ENCODE data around the gene TRIM37. TPM values are rescaled to one million over a fixed set of nuclear protein-coding genes. Genes with fewer than 3 reads are reported as not detected.

The TRIM37 gene
- total and polyA plus RNA-seq, 7 experiments from 2014 or later = 6.7 to 25.2 (median 18.3) TPM

GRCh38 chr17:58985971-58986370, 120.7 kb downstream of the TRIM37 start:
- H3K9me3 Mint-ChIP-seq = no peaks in the 10 kb centered on the region
- ATAC-seq (no peak), DNase-seq (no peak)
- intact Hi-C loops (cut with micrococcal nuclease) = no loop called here
- CTCF ChIA-PET = no interaction called here
- no peak overlapping the region for H3K27ac Mint-ChIP-seq
- H3K9me3 ChIP-seq (ENCODE audit: control insufficient read depth in 2 of 3, low read length in 3 of 3) = no peaks in the 10 kb centered on the region
- no peaks in the 10 kb centered on the region for H3K36me3 ChIP-seq (ENCODE audit: control insufficient read depth in 2 of 3, insufficient read depth in 3 of 3, low read length in 3 of 3)
- H3K4me1 Mint-ChIP-seq = no peaks in the 10 kb centered on the region
- no peak overlapping the region for H3K4me3 Mint-ChIP-seq
- POLR2A ChIA-PET = no interaction called here
- H3K27me3 ChIP-seq (ENCODE audit: control insufficient read depth in 2 of 2, insufficient read depth in 2 of 2, low read length in 2 of 2) = no peaks in the 10 kb centered on the region
- H3K27ac ChIP-seq (ENCODE audit: low read depth, low read length) = no peak overlapping the region
- no peaks in the 10 kb centered on the region for H3K27me3 Mint-ChIP-seq
- no peaks in the 10 kb centered on the region for H3K4me1 ChIP-seq (ENCODE audit: control insufficient read depth in 2 of 2, insufficient read depth in 2 of 2, low read length in 2 of 2)
- peaks cover 0 to 21% (median 1%) of the 10 kb centered on the region in 5 donors for H3K36me3 Mint-ChIP-seq
- no peak overlapping the region for H3K4me3 ChIP-seq (ENCODE audit: low read length)

GRCh38 chr17:58985367-58985766, 121.3 kb downstream of the TRIM37 start:
- Mint-ChIP-seq H3K4me3 (no peak overlapping the region), H3K9me3 (no peaks in the 10 kb centered on the region), H3K4me1 (no peaks in the 10 kb centered on the region), H3K36me3 (peaks cover 0 to 21% (median 1%) of the 10 kb centered on the region in 5 donors), H3K27me3 (no peaks in the 10 kb centered on the region), H3K27ac (no peak overlapping the region)
- no peaks in the 10 kb centered on the region for H3K4me1 ChIP-seq (ENCODE audit: control insufficient read depth in 2 of 2, insufficient read depth in 2 of 2, low read length in 2 of 2)
- DNase-seq = no peak
- intact Hi-C loops (cut with micrococcal nuclease) = no loop called here
- POLR2A ChIA-PET = no interaction called here
- no peaks in the 10 kb centered on the region for H3K36me3 ChIP-seq (ENCODE audit: control insufficient read depth in 2 of 3, insufficient read depth in 3 of 3, low read length in 3 of 3)
- no peak for ATAC-seq
- no peaks in the 10 kb centered on the region for H3K9me3 ChIP-seq (ENCODE audit: control insufficient read depth in 2 of 3, low read length in 3 of 3)
- no peaks in the 10 kb centered on the region for H3K27me3 ChIP-seq (ENCODE audit: control insufficient read depth in 2 of 2, insufficient read depth in 2 of 2, low read length in 2 of 2)
- H3K4me3 ChIP-seq (ENCODE audit: low read length) = no peak overlapping the region
- H3K27ac ChIP-seq (ENCODE audit: low read depth, low read length) = no peak overlapping the region
- CTCF ChIA-PET = no interaction called here

GRCh38 chr17:58982626-58983025, 124.1 kb downstream of the TRIM37 start:
- H3K9me3 Mint-ChIP-seq = no peaks in the 10 kb centered on the region
- ATAC-seq (no peak), DNase-seq (no peak)
- H3K9me3 ChIP-seq (ENCODE audit: control insufficient read depth in 2 of 3, low read length in 3 of 3) = no peaks in the 10 kb centered on the region
- H3K4me1 Mint-ChIP-seq = no peaks in the 10 kb centered on the region
- H3K4me1 ChIP-seq (ENCODE audit: control insufficient read depth in 2 of 2, insufficient read depth in 2 of 2, low read length in 2 of 2) = no peaks in the 10 kb centered on the region
- CTCF ChIA-PET = no interaction called here
- no peak overlapping the region for H3K27ac Mint-ChIP-seq
- H3K27ac ChIP-seq (ENCODE audit: low read depth, low read length) = no peak overlapping the region
- H3K36me3 ChIP-seq (ENCODE audit: control insufficient read depth in 2 of 3, insufficient read depth in 3 of 3, low read length in 3 of 3) = no peaks in the 10 kb centered on the region
- H3K36me3 Mint-ChIP-seq = peaks cover 0 to 8% (median 1%) of the 10 kb centered on the region in 5 donors
- no peak overlapping the region for H3K4me3 ChIP-seq (ENCODE audit: low read length)
- H3K27me3 ChIP-seq (ENCODE audit: control insufficient read depth in 2 of 2, insufficient read depth in 2 of 2, low read length in 2 of 2) = no peaks in the 10 kb centered on the region
- POLR2A ChIA-PET = interaction anchor here (0.6 kb wide), 2 partner anchors 59 to 341 kb away, joined by 4 to 8 read pairs; no protein-coding TSS in a partner anchor
- no peaks in the 10 kb centered on the region for H3K27me3 Mint-ChIP-seq
- intact Hi-C loops (cut with micrococcal nuclease) = no loop called here
- no peak overlapping the region for H3K4me3 Mint-ChIP-seq

- CTCF ChIA-PET = no interaction called here
- H3K27ac Mint-ChIP-seq = no peak overlapping the region
- H3K4me3 ChIP-seq (ENCODE audit: low read length) = no peak overlapping the region
These were observed 125.8 kb downstream of the TRIM37 start for GRCh38 chr17:58980706-58981481.

GRCh38 chr17:58976541-58976940, 130.1 kb downstream of the TRIM37 start:
- Mint-ChIP-seq H3K4me1 (peaks cover 0 to 1% (median 0%) of the 10 kb centered on the region in 7 donors), H3K4me3 (no peak overlapping the region), H3K9me3 (no peaks in the 10 kb centered on the region), H3K36me3 (peaks cover 0 to 3% (median 0%) of the 10 kb centered on the region in 5 donors), H3K27ac (no peak overlapping the region), H3K27me3 (no peaks in the 10 kb centered on the region)
- ChIA-PET POLR2A (no interaction called here), CTCF (no interaction called here)
- H3K27ac ChIP-seq (ENCODE audit: low read depth, low read length) = no peak overlapping the region
- H3K4me3 ChIP-seq (ENCODE audit: low read length) = no peak overlapping the region
- intact Hi-C loops (cut with micrococcal nuclease) = no loop called here
- no peaks in the 10 kb centered on the region for H3K4me1 ChIP-seq (ENCODE audit: control insufficient read depth in 2 of 2, insufficient read depth in 2 of 2, low read length in 2 of 2)
- H3K27me3 ChIP-seq (ENCODE audit: control insufficient read depth in 2 of 2, insufficient read depth in 2 of 2, low read length in 2 of 2) = no peaks in the 10 kb centered on the region
- DNase-seq = no peak
- no peaks in the 10 kb centered on the region for H3K9me3 ChIP-seq (ENCODE audit: control insufficient read depth in 2 of 3, low read length in 3 of 3)
- no peaks in the 10 kb centered on the region for H3K36me3 ChIP-seq (ENCODE audit: control insufficient read depth in 2 of 3, insufficient read depth in 3 of 3, low read length in 3 of 3)
- no peak for ATAC-seq

More at GRCh38 chr17:58980706-58981481, 125.8 kb downstream of the TRIM37 start:
- no peaks in the 10 kb centered on the region for H3K9me3 ChIP-seq (ENCODE audit: control insufficient read depth in 2 of 3, low read length in 3 of 3)
- no peaks in the 10 kb centered on the region for H3K36me3 ChIP-seq (ENCODE audit: control insufficient read depth in 2 of 3, insufficient read depth in 3 of 3, low read length in 3 of 3)
- Mint-ChIP-seq H3K9me3 (no peaks in the 10 kb centered on the region), H3K27me3 (no peaks in the 10 kb centered on the region), H3K4me3 (no peak overlapping the region), H3K36me3 (peaks cover 0 to under 1% (median 0%) of the 10 kb centered on the region in 5 donors), H3K4me1 (peaks cover 0 to 1% (median 0%) of the 10 kb centered on the region in 7 donors)
- DNase-seq (no peak), ATAC-seq (no peak)
- H3K27me3 ChIP-seq (ENCODE audit: control insufficient read depth in 2 of 2, insufficient read depth in 2 of 2, low read length in 2 of 2) = no peaks in the 10 kb centered on the region
- H3K4me1 ChIP-seq (ENCODE audit: control insufficient read depth in 2 of 2, insufficient read depth in 2 of 2, low read length in 2 of 2) = no peaks in the 10 kb centered on the region
- intact Hi-C loops (cut with micrococcal nuclease) = no loop called here
- H3K27ac ChIP-seq (ENCODE audit: low read depth, low read length) = no peak overlapping the region
- POLR2A ChIA-PET = no interaction called here

GRCh38 chr17:58974354-58974753, 132.3 kb downstream of the TRIM37 start:
- Mint-ChIP-seq H3K9me3 (no peaks in the 10 kb centered on the region), H3K4me3 (no peak overlapping the region), H3K27me3 (peaks cover 0 to 3% (median 0%) of the 10 kb centered on the region in 5 donors), H3K27ac (no peak overlapping the region), H3K36me3 (peaks cover 0 to 3% (median 0%) of the 10 kb centered on the region in 5 donors), H3K4me1 (peaks cover 0 to 3% (median 0%) of the 10 kb centered on the region in 7 donors)
- no peak for ATAC-seq
- ChIA-PET POLR2A (no interaction called here), CTCF (no interaction called here)
- no peak for DNase-seq
- Histone ChIP-seq H3K27ac (ENCODE audit: low read depth, low read length) (no peak overlapping the region), H3K36me3 (ENCODE audit: control insufficient read depth in 2 of 3, insufficient read depth in 3 of 3, low read length in 3 of 3) (no peaks in the 10 kb centered on the region), H3K4me1 (ENCODE audit: control insufficient read depth in 2 of 2, insufficient read depth in 2 of 2, low read length in 2 of 2) (no peaks in the 10 kb centered on the region), H3K4me3 (ENCODE audit: low read length) (no peak overlapping the region), H3K9me3 (ENCODE audit: control insufficient read depth in 2 of 3, low read length in 3 of 3) (no peaks in the 10 kb centered on the region), H3K27me3 (ENCODE audit: control insufficient read depth in 2 of 2, insufficient read depth in 2 of 2, low read length in 2 of 2) (no peaks in the 10 kb centered on the region)
- intact Hi-C loops (cut with micrococcal nuclease) = no loop called here

All from naive thymus-derived CD4-positive, alpha-beta T cell (primary cell).